ENCODE results near the gene MTA1. TPM values are rescaled to one million over a fixed set of nuclear protein-coding genes. Genes with fewer than 3 reads are reported as not detected.

MTA1 gene
- total RNA-seq, 1 donor from 2014 or later: 59.8 TPM

DNA sequence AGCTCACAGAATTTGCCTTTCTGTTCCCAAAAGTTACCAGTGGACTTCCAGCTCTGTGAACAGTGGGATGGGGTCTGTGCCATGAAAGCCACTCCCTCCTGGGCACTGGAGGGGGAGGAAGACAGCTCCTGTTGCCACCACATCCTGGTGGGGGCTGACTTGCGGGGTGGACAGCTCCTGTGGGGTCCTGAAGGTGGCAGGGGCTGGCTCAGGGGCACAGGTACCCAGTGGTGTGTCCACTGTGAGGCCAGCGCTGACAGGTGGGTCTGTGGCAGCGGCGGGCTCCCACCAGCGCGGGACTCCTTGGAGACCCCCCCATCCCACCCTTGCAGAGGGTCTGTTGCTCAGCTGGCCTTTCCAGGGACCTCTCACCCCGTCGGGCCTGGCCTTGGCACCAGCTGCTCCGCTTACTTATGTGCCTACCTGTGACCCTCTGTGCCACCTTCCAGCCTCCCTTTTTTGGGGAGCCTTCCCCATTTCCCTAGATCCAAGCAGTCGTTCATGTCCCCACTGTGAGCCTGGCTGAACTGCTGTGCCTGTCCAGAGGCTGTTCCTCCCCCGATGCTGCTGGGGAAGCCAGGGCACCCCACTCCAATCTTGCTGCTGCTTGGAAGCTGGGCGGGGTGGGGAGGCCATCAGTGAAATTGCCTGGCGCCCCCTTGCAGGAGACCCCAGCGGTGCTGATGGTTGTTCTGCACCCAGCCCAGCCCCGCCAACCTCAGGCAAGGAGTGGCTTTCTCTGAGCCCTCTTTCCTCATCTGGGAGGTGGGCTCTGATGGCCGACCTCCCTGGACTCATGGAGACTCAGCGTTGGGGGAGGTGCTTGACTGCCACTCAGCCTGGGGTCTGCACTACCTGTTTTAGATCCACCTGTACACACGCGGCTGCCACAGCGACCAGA is 73.6 kb downstream of the MTA1 start:
- peaks cover 9% of the 10 kb centered on the region for H4K20me1 ChIP-seq (ENCODE audit: low read depth)
- no peak overlapping the region for H3K27ac Mint-ChIP-seq
- peaks cover 4% of the 10 kb centered on the region for H3K27me3 Mint-ChIP-seq (ENCODE audit: insufficient read depth, low read depth)
- no peak overlapping the region for H3K4me2 ChIP-seq
- no peak overlapping the region for H2AFZ ChIP-seq (replicated peaks)
- peaks cover 11% of the 10 kb centered on the region for H3K4me1 Mint-ChIP-seq
- peaks cover 9% of the 10 kb centered on the region for H3K4me1 ChIP-seq
- no peak overlapping the region for H3K9ac ChIP-seq
- H3K4me3 Mint-ChIP-seq: peak overlapping the region; percentile 38
- no peak overlapping the region for H3K4me3 ChIP-seq
- DNase-seq (ENCODE audit: low spot score): no peak
- no peaks in the 10 kb centered on the region for H3K36me3 Mint-ChIP-seq
- peaks cover 32% of the 10 kb centered on the region for H3F3A ChIP-seq (ENCODE audit: low read depth)
- H3K27ac ChIP-seq: no peak overlapping the region
- H3K9me3 ChIP-seq (ENCODE audit: low read depth): no peaks in the 10 kb centered on the region
- TF ChIP-seq EZH2phosphoT487 (IDR thresholded peaks at IDR 0.05) (no peak), EZH2 (IDR thresholded peaks at IDR 0.05) (no peak)
- TF ChIP-seq, protein P1, sequence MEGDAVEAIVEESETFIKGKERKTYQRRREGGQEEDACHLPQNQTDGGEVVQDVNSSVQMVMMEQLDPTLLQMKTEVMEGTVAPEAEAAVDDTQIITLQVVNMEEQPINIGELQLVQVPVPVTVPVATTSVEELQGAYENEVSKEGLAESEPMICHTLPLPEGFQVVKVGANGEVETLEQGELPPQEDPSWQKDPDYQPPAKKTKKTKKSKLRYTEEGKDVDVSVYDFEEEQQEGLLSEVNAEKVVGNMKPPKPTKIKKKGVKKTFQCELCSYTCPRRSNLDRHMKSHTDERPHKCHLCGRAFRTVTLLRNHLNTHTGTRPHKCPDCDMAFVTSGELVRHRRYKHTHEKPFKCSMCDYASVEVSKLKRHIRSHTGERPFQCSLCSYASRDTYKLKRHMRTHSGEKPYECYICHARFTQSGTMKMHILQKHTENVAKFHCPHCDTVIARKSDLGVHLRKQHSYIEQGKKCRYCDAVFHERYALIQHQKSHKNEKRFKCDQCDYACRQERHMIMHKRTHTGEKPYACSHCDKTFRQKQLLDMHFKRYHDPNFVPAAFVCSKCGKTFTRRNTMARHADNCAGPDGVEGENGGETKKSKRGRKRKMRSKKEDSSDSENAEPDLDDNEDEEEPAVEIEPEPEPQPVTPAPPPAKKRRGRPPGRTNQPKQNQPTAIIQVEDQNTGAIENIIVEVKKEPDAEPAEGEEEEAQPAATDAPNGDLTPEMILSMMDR (IDR thresholded peaks at IDR 0.05): no peak
- peaks cover 3% of the 10 kb centered on the region for H3K27me3 ChIP-seq
- H3K36me3 ChIP-seq: no peaks in the 10 kb centered on the region
- no peaks in the 10 kb centered on the region for H3K79me2 ChIP-seq (ENCODE audit: low read depth)
- no peaks in the 10 kb centered on the region for H3K9me3 Mint-ChIP-seq

DNA sequence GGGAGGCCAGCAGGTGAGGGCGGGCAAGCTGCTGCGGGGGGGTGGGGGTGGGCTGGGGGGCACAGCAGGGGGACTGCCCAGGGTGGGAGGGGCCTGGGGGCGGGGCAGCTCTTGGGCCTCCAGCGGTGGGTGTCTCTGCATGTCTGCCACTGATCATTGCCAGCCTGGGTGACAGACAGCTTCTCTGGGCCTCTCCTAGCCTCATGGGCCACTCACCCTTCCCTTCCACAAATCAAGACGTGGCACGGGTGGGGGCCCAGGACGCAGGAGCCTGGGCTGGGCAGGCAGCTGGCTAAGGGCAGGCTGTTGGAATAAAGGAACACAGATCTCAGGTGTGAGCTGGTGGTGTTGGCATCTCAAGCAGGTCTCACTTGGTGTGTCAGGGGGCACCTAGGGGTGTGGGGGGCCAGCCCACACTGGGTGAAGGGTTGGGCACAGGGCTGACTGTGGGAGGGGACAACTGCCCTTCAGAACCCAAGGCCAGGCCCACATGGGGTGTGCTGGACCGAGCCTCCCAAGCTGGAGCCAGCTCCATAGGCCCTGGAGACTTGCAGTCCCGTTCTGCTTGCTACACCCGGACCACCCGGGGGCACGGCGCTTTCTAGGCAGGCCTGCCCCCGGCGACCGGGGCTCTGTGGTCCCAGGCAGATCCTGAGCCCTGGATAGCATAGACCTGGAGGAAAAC is 74.4 kb downstream of the MTA1 start:
- Histone ChIP-seq H3K27ac (no peak overlapping the region), H3F3A (ENCODE audit: low read depth) (peaks cover 30% of the 10 kb centered on the region), H3K9me3 (ENCODE audit: low read depth) (no peaks in the 10 kb centered on the region), H3K79me2 (ENCODE audit: low read depth) (no peaks in the 10 kb centered on the region), H2AFZ (replicated peaks) (no peak overlapping the region), H3K27me3 (no peaks in the 10 kb centered on the region), H3K36me3 (no peaks in the 10 kb centered on the region), H4K20me1 (ENCODE audit: low read depth) (peaks cover 4% of the 10 kb centered on the region), H3K4me1 (peaks cover 5% of the 10 kb centered on the region), H3K9ac (no peak overlapping the region), H3K4me2 (no peak overlapping the region), H3K4me3 (no peak overlapping the region)
- Mint-ChIP-seq H3K27ac (no peak overlapping the region), H3K27me3 (ENCODE audit: insufficient read depth, low read depth) (peaks cover 4% of the 10 kb centered on the region), H3K9me3 (no peaks in the 10 kb centered on the region), H3K4me3 (no peak overlapping the region), H3K4me1 (peaks cover 11% of the 10 kb centered on the region), H3K36me3 (no peaks in the 10 kb centered on the region)
- TF ChIP-seq EZH2phosphoT487 (IDR thresholded peaks at IDR 0.05) (no peak), EZH2 (IDR thresholded peaks at IDR 0.05) (no peak)
- TF ChIP-seq, protein P1 (IDR thresholded peaks at IDR 0.05): no peak
- DNase-seq (ENCODE audit: low spot score): no peak

DNA sequence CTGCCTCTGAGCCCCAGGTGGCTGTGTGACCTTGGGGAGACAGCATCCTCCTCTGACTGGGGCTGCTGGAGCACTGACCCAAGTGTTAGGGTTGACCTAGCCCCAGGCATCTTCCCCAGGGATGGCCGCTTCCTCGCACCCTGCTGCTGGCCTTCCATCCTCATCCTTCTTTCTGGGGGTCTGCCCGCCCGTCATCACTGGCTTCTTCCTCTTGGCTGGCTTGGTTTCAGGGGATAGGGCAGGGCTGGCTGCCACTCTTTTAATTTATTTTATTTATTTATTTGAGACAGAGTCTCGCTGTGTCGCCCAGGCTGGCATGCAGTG is 74.9 kb downstream of the MTA1 start:
- H2AFZ ChIP-seq (replicated peaks): no peak overlapping the region
- Mint-ChIP-seq H3K27ac (no peak overlapping the region), H3K4me3 (no peak overlapping the region), H3K27me3 (ENCODE audit: insufficient read depth, low read depth) (peaks cover 4% of the 10 kb centered on the region), H3K9me3 (no peaks in the 10 kb centered on the region), H3K4me1 (peaks cover 6% of the 10 kb centered on the region), H3K36me3 (no peaks in the 10 kb centered on the region)
- peaks cover 27% of the 10 kb centered on the region for H3F3A ChIP-seq (ENCODE audit: low read depth)
- TF ChIP-seq EZH2 (IDR thresholded peaks at IDR 0.05) (no peak), EZH2phosphoT487 (IDR thresholded peaks at IDR 0.05) (no peak)
- H3K4me2 ChIP-seq: no peak overlapping the region
- no peaks in the 10 kb centered on the region for H3K9me3 ChIP-seq (ENCODE audit: low read depth)
- no peaks in the 10 kb centered on the region for H3K4me1 ChIP-seq
- H3K79me2 ChIP-seq (ENCODE audit: low read depth): no peaks in the 10 kb centered on the region
- no peak overlapping the region for H3K4me3 ChIP-seq
- H3K27ac ChIP-seq: no peak overlapping the region
- H3K27me3 ChIP-seq: no peaks in the 10 kb centered on the region
- H3K36me3 ChIP-seq: no peaks in the 10 kb centered on the region
- H4K20me1 ChIP-seq (ENCODE audit: low read depth): no peaks in the 10 kb centered on the region
- no peak for DNase-seq (ENCODE audit: low spot score)
- H3K9ac ChIP-seq: no peak overlapping the region

Data from neural progenitor cell (in vitro differentiated cells).